Adrenal gland (tissue), 12 donors: ENCODE measurements around the gene TFEB. TPM values are rescaled to one million over a fixed set of nuclear protein-coding genes. Genes with fewer than 3 reads are reported as not detected.
A peak's percentile ranks its signal among the peaks of the same experiment; 100 is the strongest.

Experiments
- DNase-seq, 7 donors: peaks; one replicate each; pipeline ENCODE4 v3.0.0-alpha.2; 2019 to 2020
- H3K27ac ChIP-seq, 5 donors: fragments of 200-600 bp; sonication (generic) in 4 of 5; 1 replicate in 3 of 5; 2 replicates in 2 of 5; pipeline versions ENCODE4 v1.5.1 to v1.8.0; 2016 to 2020; ENCODE audit warnings: mild to moderate bottlenecking in 1 of 5
- H3K27me3 ChIP-seq: fragments of 200-600 bp; 2 replicates; pipeline ENCODE4 v1.8.0; 2021
- H3K36me3 ChIP-seq, 2 donors: fragments of 200-600 bp; replicated peaks in 1 of 2; 1 replicate in 1 of 2; 2 replicates in 1 of 2; pipeline versions ENCODE4 v1.5.1 to v1.8.0; 2018 to 2022
- H3K4me1 ChIP-seq, 2 donors: fragments of 200-600 bp; replicated peaks in 1 of 2; 1 replicate in 1 of 2; 2 replicates in 1 of 2; pipeline versions ENCODE4 v1.5.1 to v1.8.0; 2018 to 2021
- H3K4me3 ChIP-seq, 4 donors: fragments of 200-600 bp; sonication (generic) in 3 of 4; one replicate each; pipeline ENCODE4 v1.5.1; 2016 to 2018
- H3K9me3 ChIP-seq, 3 donors: fragments of 200-600 bp; sonication (generic) in 1 of 3; replicated peaks in 1 of 3; 1 replicate in 2 of 3; 2 replicates in 1 of 3; pipeline versions ENCODE4 v1.5.1 to v1.8.0; 2016 to 2021
- CTCF ChIP-seq, 6 experiments: fragments of 450-650 bp in 4 of 6; fragments of 200-600 bp in 2 of 6; sonication (generic) in 1 of 6; IDR thresholded peaks; 1 replicate in 5 of 6; 2 replicates in 1 of 6; pipeline versions ENCODE4 v1.5.1 to v1.8.0; 2016 to 2021; ENCODE audit warnings: antibody characterized with exemption in 6 of 6, mild to moderate bottlenecking in 2 of 6, moderate library complexity in 1 of 6
- POLR2A ChIP-seq, 2 donors: fragments of 450-650 bp; IDR thresholded peaks; one replicate each; pipeline ENCODE4 v1.6.1; 2017; ENCODE audit warnings: antibody characterized with exemption in 2 of 2, mild to moderate bottlenecking in 2 of 2, moderate library complexity in 1 of 2
- WGBS, 4 donors: extraction: QIAGEN DNeasy Blood & Tissue Kit in 2 of 4; methylation state at CpG; one replicate each; pipeline versions ENCODE4 v1.1.5 to v1.1.7; 2013 to 2017; 5-methylcytosine and 5-hydroxymethylcytosine counted together
- intact Hi-C, 2 donors: fragments of 100-400 bp; cut with DNase I; formaldehyde crosslinking; loops; one replicate each; pipeline versions ENCODE4 v1.14.1 to v1.15.0; 2022 to 2023
- polyA plus RNA-seq, 3 donors: library from polyadenylated mRNA; stranded (reverse); fragments of 200-250 nt in 2 of 3; fragments of 350-450 nt in 1 of 3; fragmentation: Illumina TruSeq in 1 of 3; extraction: RNeasy Lipid Tissue Mini Kit (QIAGEN cat#74804) in 1 of 3; gene quantifications; one replicate each; pipeline ENCODE4 v1.2.3, GENCODE V29; 2013 to 2014
- total RNA-seq, 9 donors: library from RNA; depleted of rRNA in 4 of 9; stranded (reverse); fragments of >200 nt in 4 of 9; fragments of 120-200 nt in 1 of 9; fragmentation: NEBNext Ultra II Directional in 1 of 9; extraction: Animal tissue kit (Norgen Biotek cat#: 25700) in 1 of 9; gene quantifications; one replicate each; pipeline versions ENCODE4 v1.1.0 to v1.2.4, GENCODE V29; 2013 to 2023
- donor health status: healthy with polysubstance abuse.
- donor health status: Bipolar disorder and iron deficiency.
- donor health status: DM: yes; HTN: yes; CAD: no.
- donor health status: DM: no; HTN: no; CAD: no.
- donor health status: DM: no; HTN: no; CAD: no.
- donor health status: DM: yes; HTN: yes; CAD: no.

Gene TFEB
- total and polyA plus RNA-seq, 12 donors: 2.1 to 47.2 (median 20.2) TPM

GRCh38 chr6:41675992-41676391 lies 59.4 kb downstream of the TFEB start:
- Histone ChIP-seq H3K27ac (no peak overlapping the region), H3K4me1 (no peaks in the 10 kb centered on the region), H3K27me3 (no peaks in the 10 kb centered on the region), H3K9me3 (no peaks in the 10 kb centered on the region), H3K36me3 (no peaks in the 10 kb centered on the region), H3K4me3 (no peak overlapping the region)
- TF ChIP-seq POLR2A (IDR thresholded peaks at IDR 0.05) (no peak), CTCF (IDR thresholded peaks at IDR 0.05) (no peak)
- DNase-seq: peak in 2 of 7 donors; percentile 0 to 1
- WGBS, 4 donors: 81 to 86% (median 84%) methylated on average over 6 of the region's 6 CpGs
- intact Hi-C loops: no loop called here

- intact Hi-C loops: no loop called here
- no peaks in the 10 kb centered on the region for H3K36me3 ChIP-seq
- TF ChIP-seq POLR2A (IDR thresholded peaks at IDR 0.05) (no peak), CTCF (IDR thresholded peaks at IDR 0.05) (no peak)
- H3K9me3 ChIP-seq: no peaks in the 10 kb centered on the region
- H3K27me3 ChIP-seq: no peaks in the 10 kb centered on the region
- peak in 2 of 7 donors; percentile 5 to 13 for DNase-seq
- 71 to 85% (median 76%) methylated on average over 4 to 6 of the region's 6 CpGs for WGBS, 4 donors
- H3K27ac ChIP-seq: no peak overlapping the region
- H3K4me1 ChIP-seq: no peaks in the 10 kb centered on the region
- no peak overlapping the region for H3K4me3 ChIP-seq
Observed at GRCh38 chr6:41675176-41675775, 60.1 kb downstream of the TFEB start.

DNA sequence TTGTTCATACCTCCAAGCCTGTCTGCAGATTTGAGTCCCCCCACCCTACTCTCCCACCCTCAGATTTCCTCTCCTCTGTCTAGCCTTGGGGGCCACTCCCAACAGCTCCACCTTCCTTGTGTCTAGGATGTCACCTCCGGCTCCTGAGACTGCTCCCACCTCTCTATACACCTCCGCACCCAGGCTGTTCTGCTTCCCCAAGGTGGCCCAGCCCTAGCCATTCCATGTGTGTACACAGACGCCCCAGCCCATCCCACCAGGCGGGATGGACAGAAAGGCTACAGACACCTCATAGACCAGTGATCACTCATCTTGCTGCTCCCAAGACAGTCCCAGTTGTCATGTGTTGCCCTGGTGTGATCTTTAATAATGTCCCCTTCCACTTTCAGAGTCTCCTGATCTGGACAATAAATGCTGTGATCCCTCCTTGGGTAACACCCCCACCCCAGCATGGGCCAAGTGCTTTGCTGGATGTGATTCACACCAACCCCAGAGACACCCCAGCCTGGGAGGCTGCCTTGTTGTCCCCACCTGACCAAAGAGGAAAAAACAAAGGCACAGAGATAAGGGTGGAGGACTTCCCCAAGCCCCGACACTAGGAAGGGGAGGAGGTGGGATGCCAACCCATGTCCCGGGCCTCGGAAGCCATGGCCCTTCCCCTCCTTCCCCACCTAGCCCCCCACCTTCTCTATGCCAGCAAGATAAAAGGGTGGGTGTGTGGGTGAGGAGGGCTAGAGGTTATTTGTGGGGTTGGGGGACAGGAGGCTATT lies 61.0 kb downstream of the TFEB start:
- peak in 1 of 7 donors; percentile 7 for DNase-seq
- no peak for TF ChIP-seq CTCF (IDR thresholded peaks at IDR 0.05)
- H3K4me3 ChIP-seq: no peak overlapping the region
- H3K4me1 ChIP-seq: no peaks in the 10 kb centered on the region
- H3K9me3 ChIP-seq: no peaks in the 10 kb centered on the region
- H3K36me3 ChIP-seq: no peaks in the 10 kb centered on the region
- no peaks in the 10 kb centered on the region for H3K27me3 ChIP-seq
- 75 to 89% (median 88%) methylated on average over 7 of the region's 7 CpGs for WGBS, 4 donors
- intact Hi-C loops: no loop called here
- no peak overlapping the region for H3K27ac ChIP-seq

DNA sequence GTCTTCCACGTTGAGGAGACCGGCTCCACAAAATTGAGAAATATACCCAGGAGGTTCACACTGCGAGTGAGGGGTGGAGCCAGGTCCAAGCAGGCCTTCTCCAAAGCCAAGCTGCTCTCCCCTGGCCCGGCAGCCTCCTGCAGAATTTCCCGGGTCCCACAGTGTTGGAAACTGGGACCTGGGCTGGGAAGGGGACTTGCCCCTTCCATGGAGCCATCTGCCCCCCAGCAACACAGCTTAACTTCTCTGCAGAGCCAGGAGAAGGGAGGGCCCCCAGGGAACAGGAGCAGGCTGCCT lies 61.8 kb downstream of the TFEB start:
- intact Hi-C loops: no loop called here
- no peak for TF ChIP-seq CTCF (IDR thresholded peaks at IDR 0.05)
- no peak for TF ChIP-seq POLR2A (IDR thresholded peaks at IDR 0.05)
- Histone ChIP-seq H3K27ac (no peak overlapping the region), H3K36me3 (no peaks in the 10 kb centered on the region), H3K4me3 (no peak overlapping the region), H3K4me1 (no peaks in the 10 kb centered on the region), H3K9me3 (no peaks in the 10 kb centered on the region), H3K27me3 (no peaks in the 10 kb centered on the region)
- peak in 1 of 7 donors; percentile 4 for DNase-seq
- 79 to 89% (median 84%) methylated on average over 3 to 5 of the region's 5 CpGs for WGBS, 4 donors
